HG03135 (cell line): ENCODE data around the gene DARS2.
A peak's percentile ranks its signal among the peaks of the same experiment; 100 is the strongest.
"Not testable (repeated sequence)": the region's sequence is repeated elsewhere in the genome, so short reads cannot be mapped to it uniquely, and the experiment has no call there.

Source experiments
- ATAC-seq: cut with Tn5 transposase; IDR thresholded peaks from one replicate; pipeline ENCODE4 v1.9.1; 2021; ENCODE audit warnings: mild to moderate bottlenecking, moderate library complexity; ENCODE audit not compliant: unreplicated experiment

Gene DARS2, protein sequence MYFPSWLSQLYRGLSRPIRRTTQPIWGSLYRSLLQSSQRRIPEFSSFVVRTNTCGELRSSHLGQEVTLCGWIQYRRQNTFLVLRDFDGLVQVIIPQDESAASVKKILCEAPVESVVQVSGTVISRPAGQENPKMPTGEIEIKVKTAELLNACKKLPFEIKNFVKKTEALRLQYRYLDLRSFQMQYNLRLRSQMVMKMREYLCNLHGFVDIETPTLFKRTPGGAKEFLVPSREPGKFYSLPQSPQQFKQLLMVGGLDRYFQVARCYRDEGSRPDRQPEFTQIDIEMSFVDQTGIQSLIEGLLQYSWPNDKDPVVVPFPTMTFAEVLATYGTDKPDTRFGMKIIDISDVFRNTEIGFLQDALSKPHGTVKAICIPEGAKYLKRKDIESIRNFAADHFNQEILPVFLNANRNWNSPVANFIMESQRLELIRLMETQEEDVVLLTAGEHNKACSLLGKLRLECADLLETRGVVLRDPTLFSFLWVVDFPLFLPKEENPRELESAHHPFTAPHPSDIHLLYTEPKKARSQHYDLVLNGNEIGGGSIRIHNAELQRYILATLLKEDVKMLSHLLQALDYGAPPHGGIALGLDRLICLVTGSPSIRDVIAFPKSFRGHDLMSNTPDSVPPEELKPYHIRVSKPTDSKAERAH

DNA sequence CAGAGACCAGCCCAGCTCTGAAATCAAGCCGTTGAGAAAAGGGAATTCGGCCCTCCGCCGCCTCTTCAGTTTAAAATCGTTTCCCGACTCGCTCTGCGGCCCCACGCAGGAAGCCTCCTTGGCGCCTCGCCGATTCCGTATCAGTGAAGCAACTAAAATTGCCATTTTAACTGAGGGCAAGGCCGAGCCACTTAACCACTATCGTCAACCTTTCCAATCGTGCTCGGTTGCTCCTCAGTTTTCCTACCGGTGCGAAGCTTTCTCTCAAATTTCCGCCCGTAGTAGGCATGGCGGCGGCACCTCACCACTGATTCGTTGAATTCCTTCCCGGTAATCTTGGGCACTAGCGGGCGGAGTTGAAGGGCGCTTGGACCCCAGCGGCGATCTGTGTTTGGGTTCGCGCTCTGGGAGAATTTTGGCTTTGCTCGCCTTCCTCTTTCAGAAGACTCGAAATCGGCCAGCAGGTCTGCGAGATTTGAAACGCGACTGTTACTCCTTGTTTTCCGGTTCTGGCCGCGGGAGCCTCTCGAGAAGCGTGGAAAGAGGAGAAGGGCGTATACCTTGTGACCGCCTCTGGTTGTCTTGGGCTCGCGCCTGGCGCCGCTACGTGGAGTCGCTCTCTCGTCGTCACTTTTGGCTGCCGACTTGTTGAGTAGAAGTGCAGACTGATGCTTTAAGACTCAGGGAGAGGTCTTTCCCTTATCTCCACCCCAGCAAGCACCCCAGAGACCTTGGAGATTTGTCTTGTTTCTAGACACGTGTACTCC is at the start of gene DARS2, which contains the start of gene CENPL:
Gene DARS2 (plus strand): TSS at position 359 of the 767 bp plus-strand sequence. CDS start 557 bp downstream, outside the sequence.
Gene CENPL (minus strand): TSS at position 569 of the 767 bp plus-strand sequence. CDS start 13,584 bp downstream, outside the sequence.
- ATAC-seq, result peak; percentile 82

- no peak for ATAC-seq
Observed at GRCh38 chr1:173775578-173776226, 48.8 kb upstream of the DARS2 start.

- ATAC-seq, result no peak
Observed at GRCh38 chr1:173779936-173780335, 44.5 kb upstream of the DARS2 start.

DNA sequence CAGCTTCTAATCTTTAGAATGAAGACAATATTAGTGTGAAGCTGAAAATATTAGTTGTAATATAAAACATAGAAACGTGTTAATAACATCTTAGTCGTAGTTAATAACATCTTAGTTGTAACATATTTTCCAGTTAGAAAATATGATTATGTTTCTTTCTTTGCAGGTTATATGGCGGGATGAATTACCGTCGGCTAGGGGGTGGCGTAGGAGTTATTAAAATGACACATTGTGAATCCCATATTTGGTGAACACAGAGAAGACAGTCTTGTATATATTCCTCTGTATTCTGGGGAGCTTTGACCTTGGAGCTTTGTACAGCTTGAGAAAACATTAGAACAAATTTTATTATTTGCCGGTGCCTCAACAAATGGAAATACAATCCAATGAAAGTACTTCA is 39.5 kb upstream of the DARS2 start:
- ATAC-seq, result no peak

- ATAC-seq, result no peak
Observed at GRCh38 chr1:173789841-173790240, 34.6 kb upstream of the DARS2 start.

GRCh38 chr1:173798078-173798477 is 26.4 kb upstream of the DARS2 start:
- ATAC-seq, result no peak

DNA sequence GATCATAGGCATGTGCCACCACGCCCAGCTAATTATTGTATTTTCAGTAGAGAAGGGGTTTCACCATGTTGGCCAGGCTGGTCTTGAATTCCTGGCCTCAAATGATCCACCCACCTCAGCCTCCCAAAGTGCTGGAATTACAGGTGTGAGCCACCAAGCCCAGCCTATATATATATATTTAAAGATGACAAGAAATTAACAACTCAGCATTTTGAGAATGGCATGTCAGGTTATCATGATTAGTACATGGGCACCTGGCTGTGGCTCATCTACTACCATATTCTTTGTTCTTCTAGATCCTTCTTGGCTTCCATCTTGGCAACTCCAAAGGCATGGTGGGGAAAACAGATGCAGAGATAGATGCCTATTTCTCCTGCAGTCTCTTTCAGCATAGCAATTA is 24.5 kb upstream of the DARS2 start:
- ATAC-seq, result not testable (repeated sequence)

- no peak for ATAC-seq
Observed at GRCh38 chr1:173802961-173803360, 21.5 kb upstream of the DARS2 start.

- not testable (repeated sequence) for ATAC-seq
Observed at GRCh38 chr1:173813654-173814053, 10.8 kb upstream of the DARS2 start.

- no peak for ATAC-seq
Observed at GRCh38 chr1:173818459-173818858, 6.0 kb upstream of the DARS2 start.

DNA sequence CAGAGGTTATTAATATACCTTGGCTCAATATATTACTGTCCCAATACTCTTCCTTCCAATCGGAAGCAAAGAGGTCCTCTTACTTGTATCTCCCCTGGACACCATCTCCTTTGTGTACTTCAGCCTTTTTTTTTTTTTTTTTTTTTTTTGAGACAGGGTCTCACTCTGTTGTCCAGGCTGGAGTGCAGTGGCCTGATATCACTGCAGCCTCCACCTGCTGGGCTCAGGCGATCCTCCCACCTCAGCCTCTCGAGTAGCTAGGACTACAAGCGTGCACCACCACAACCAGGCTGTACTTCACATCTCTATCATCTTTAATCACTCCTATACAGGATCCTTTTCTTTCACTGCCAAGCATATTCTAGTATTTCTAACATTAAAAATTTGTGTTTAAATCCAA is 2.8 kb upstream of the DARS2 start:
- ATAC-seq, result no peak

GRCh38 chr1:173823781-173824314 is 625 bp upstream of the DARS2 start:
- peak; percentile 31 for ATAC-seq

DNA sequence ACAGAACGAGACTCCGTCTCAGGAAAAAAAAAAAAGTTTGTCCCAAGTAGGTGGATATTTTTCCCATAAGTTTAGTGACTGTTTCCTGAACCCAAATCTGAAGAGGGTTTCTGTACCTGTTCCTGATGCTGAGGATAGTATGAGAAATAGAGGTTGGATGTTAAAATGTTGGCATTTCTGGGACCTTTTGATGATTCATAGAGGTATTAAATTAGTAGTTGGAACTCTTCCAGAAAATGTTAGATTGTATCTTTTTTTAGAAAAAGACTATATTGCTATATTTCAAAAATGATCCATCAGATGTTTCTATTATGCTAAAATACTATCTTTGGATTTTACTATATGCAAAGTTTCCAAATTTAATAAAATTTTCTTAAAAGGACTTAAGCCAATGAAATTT is 3.1 kb downstream of the DARS2 start:
- ATAC-seq, result no peak

GRCh38 chr1:173832748-173833147 is 8.3 kb downstream of the DARS2 start:
- ATAC-seq, result no peak

DNA sequence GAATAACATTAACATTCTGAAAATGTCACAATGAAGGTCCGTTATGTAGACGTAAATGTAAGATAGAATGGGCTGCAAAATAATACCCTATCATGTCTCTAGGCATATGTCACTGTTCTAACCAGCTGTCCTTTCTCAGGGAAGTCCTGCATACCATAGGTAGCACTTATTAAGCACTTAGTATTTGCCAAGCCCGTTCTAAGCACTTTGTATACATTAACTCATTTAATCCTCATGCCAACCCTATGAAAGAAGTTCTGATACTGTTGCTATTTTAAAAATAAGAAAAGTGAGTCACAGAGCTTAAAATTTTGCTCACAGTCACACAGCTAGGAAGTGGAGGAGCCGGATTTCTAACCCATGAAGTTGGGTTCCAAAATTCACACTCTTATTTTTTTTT is 27.6 kb downstream of the DARS2 start:
- ATAC-seq, result no peak

DNA sequence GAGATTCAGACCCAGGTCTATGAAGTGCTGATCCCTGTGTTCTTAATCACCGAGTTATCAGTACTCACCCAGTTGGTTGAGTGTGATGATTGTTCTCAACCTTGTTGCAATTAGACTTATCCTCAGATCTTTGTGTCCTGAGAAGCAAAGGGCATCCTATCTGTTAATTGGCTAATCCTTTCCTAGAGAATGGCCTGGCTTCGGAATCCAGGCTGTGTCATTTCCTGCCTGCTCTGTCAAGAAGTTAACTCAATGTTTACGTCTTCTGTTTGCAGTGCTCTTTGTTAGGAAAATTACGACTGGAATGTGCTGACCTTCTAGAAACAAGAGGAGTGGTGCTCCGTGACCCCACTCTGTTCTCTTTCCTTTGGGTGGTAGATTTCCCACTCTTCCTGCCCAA is 28.6 kb downstream of the DARS2 start:
- ATAC-seq, result no peak

DNA sequence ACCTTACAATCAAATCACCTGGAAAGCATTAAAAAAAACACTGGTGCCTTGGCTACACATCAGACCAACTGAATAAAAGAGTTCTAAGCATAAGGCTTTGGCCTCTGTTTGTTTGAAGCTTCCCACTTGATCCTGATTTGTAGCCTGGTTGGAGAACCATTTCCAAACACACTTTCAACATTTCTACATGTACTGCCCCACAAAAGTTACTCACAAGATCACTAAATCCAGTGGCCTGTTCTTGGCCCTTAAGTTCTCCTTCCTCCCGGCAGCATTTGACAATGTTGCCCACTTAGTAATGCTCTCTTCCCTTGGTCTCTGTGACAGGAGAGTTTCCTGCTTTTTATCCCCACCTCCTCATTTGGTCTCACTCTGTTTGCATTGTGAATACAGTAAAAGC is 31.5 kb downstream of the DARS2 start:
- no peak for ATAC-seq

DNA sequence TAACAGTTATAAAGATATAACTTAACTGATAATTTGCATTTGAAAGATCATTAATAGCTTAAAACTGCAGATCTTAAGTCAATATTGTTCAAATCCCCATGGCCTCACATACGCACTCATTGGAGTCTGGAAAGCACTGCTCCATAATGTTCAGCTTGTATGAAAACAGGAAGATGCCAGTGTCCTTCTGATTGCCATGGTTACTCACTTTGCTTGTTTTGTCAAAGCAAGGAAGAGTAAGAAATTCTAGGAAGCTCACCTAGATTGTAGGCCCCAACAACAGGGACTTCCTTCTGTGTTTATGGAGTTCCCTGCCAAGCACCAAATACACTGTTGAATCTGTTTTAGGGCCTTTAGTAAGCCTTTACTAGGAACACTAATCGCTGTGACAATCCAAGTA is 32.4 kb downstream of the DARS2 start:
- no peak for ATAC-seq

GRCh38 chr1:173857363-173857917 is 33.0 kb downstream of the DARS2 start:
- ATAC-seq, result no peak

- not testable (repeated sequence) for ATAC-seq
Observed at GRCh38 chr1:173859547-173859946, 35.1 kb downstream of the DARS2 start.
